K562 (cell line): ENCODE results near the gene SPHK2. TPM values are rescaled to one million over a fixed set of nuclear protein-coding genes. Genes with fewer than 3 reads are reported as not detected.

ENCODE experiments used
- CTBP1 ChIP-seq: fragments of 450-650 bp; IDR thresholded peaks from 2 replicates; pipeline ENCODE4 v1.6.1; 2016; ENCODE audit warnings: borderline replicate concordance
- FOS ChIP-seq: IDR thresholded peaks from 3 replicates; pipeline ENCODE4 v1.6.1; 2011; ENCODE audit not compliant: insufficient read length; ENCODE audit errors: extremely low read depth
- FOXP4 ChIP-seq: sonication (generic); formaldehyde crosslinking; IDR thresholded peaks from 2 replicates; pipeline ENCODE4 v1.8.0; 2022; ENCODE audit warnings: mild to moderate bottlenecking, missing genetic modification reagents, borderline replicate concordance
- HDAC6 ChIP-seq: IDR thresholded peaks from 2 replicates; pipeline ENCODE4 v1.6.1; 2012; ENCODE audit warnings: low read depth, mild to moderate bottlenecking, control low read depth, inconsistent platforms, low read length, moderate library complexity
- JUND ChIP-seq, 2 experiments: IDR thresholded peaks; 2 replicates in 1 of 2; 3 replicates in 1 of 2; pipeline ENCODE4 v1.6.1; 2011; ENCODE audit warnings: borderline replicate concordance in 2 of 2, low read depth in 2 of 2, low read length in 2 of 2, improper control_type of control experiment in 1 of 2, missing biosample characterization in 1 of 2, missing genetic modification characterization in 1 of 2, missing genetic modification reagents in 1 of 2
- MAX ChIP-seq: sonication (generic); formaldehyde crosslinking; IDR thresholded peaks from 2 replicates; pipeline ENCODE4 v1.9.0; 2022; ENCODE audit warnings: mild to moderate bottlenecking, missing genetic modification reagents
- NFYB ChIP-seq: IDR thresholded peaks from 2 replicates; pipeline ENCODE4 v1.6.1; 2011; ENCODE audit warnings: mild to moderate bottlenecking, moderate library complexity; ENCODE audit not compliant: insufficient read length; ENCODE audit errors: extremely low read depth
- PURB ChIP-seq: sonication (generic); formaldehyde crosslinking; IDR thresholded peaks from 2 replicates; pipeline ENCODE4 v1.9.0; 2021; ENCODE audit warnings: low read depth, mild to moderate bottlenecking, missing genetic modification reagents
- SMAD1 ChIP-seq: fragments of 150-350 bp; IDR thresholded peaks from 2 replicates; pipeline ENCODE4 v1.6.1; 2014; ENCODE audit warnings: low read length, low read depth; ENCODE audit not compliant: partially characterized antibody
- SNAPC5 ChIP-seq: fragments of 250-450 bp; sonication (Bioruptor Pico); IDR thresholded peaks from 2 replicates; pipeline ENCODE4 v1.8.0; 2021; ENCODE audit warnings: moderate library complexity, mild to moderate bottlenecking, inconsistent platforms
- TCF7 ChIP-seq: sonication (generic); IDR thresholded peaks from 2 replicates; pipeline ENCODE4 v1.6.1; 2016; ENCODE audit warnings: antibody characterized with exemption, borderline replicate concordance
- TEAD1 ChIP-seq, 2 experiments: fragments of 450-650 bp in 1 of 2; sonication (generic) in 1 of 2; formaldehyde crosslinking; IDR thresholded peaks; 2 replicates each; pipeline versions ENCODE4 v1.4.0 to v1.8.0; 2020 to 2022; ENCODE audit warnings: mild to moderate bottlenecking in 2 of 2, missing genetic modification reagents in 1 of 2
- TRIM24 ChIP-seq, 2 experiments: fragments of 450-650 bp; IDR thresholded peaks; 2 replicates each; pipeline ENCODE4 v1.6.1; 2016
- ZBTB17 ChIP-seq: fragments of 450-650 bp; formaldehyde crosslinking; IDR thresholded peaks from 2 replicates; pipeline ENCODE4 v1.4.0; 2020; ENCODE audit warnings: mild to moderate bottlenecking
- ZBTB43 ChIP-seq: sonication (generic); formaldehyde crosslinking; IDR thresholded peaks from 2 replicates; pipeline ENCODE4 v1.8.0; 2023; ENCODE audit warnings: mild to moderate bottlenecking, missing genetic modification reagents
- ZC3H8 ChIP-seq: fragments of 450-650 bp; IDR thresholded peaks from 2 replicates; pipeline ENCODE4 v1.6.1; 2017
- ZNF232 ChIP-seq: sonication (generic); formaldehyde crosslinking; IDR thresholded peaks from 2 replicates; pipeline ENCODE4 v1.8.0; 2022; ENCODE audit warnings: mild to moderate bottlenecking, missing genetic modification reagents
- ZNF780A ChIP-seq: fragments of 250-450 bp; sonication (Bioruptor Pico); IDR thresholded peaks from 2 replicates; pipeline ENCODE4 v1.5.0; 2021; ENCODE audit warnings: mild to moderate bottlenecking
- polyA plus RNA-seq, 8 experiments: library from polyadenylated mRNA; depleted of rRNA in 4 of 8; stranded (reverse) in 5 of 8; unstranded in 3 of 8; fragments of >200 nt; fragmentation: Nextera tagmentation in 2 of 8; fragmentation: Illumina TruSeq in 1 of 8; extraction: Ambion mirVana in 2 of 8; extraction: Trizol in 1 of 8; gene quantifications; 2 replicates each; pipeline versions ENCODE4 v1.2.1 to v1.2.3, GENCODE V29; 2011 to 2014; ENCODE audit warnings: inconsistent platforms in 1 of 8, missing spikeins in 1 of 8
- total RNA-seq, 7 experiments: library from RNA; depleted of rRNA in 6 of 7; stranded (reverse); fragments of >200 nt in 6 of 7; fragmentation: Illumina TruSeq in 2 of 7; extraction: Trizol in 2 of 7; gene quantifications; 2 replicates each; pipeline versions ENCODE4 v1.2.1 to v1.2.3, GENCODE V29; 2011 to 2021; ENCODE audit warnings: low replicate concordance in 1 of 7
- TF ChIP-seq, protein P1 (sequence below): fragments of 450-650 bp; IDR thresholded peaks from 2 replicates; pipeline ENCODE4 v1.6.1; 2017; ENCODE audit warnings: antibody characterized with exemption, mild to moderate bottlenecking

Gene SPHK2
- total and polyA plus RNA-seq, 9 of the 15 experiments (the other 6 are each of a cell fraction or from before 2014, with no cell fraction given) = 0.10 to 15.2 (median 2.9) TPM

DNA sequence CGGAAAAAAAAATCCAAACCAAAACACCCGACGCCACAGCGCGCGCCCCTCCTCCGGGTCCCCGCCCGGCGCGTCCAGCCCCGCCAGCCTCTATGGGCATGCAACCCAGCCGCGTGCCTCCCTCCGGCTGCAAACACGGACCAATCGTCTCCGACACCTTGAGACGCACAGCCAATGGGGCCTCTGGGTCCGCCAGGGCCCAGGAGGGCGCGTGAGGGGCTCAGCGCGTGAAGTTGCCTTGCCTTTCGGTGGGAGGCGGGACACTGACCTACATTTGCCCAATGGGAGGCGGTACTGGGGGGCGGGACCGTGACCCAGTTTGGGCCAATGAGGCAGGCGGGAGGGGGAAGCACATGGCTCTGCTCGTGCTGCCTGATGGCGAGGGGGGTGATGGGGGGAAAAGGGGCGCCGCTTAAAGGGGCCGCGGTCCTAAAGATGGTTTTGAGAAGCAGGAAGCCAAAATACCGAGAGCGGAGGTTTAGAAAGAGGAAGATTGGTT, 18.2 kb downstream of the SPHK2 start (continued):
- TF ChIP-seq MAX (CRISPR knock-in tag) (peak; percentile 100), ZC3H8 (no peak), TCF7 (no peak), ZBTB17 (CRISPR knock-in tag) (peak; percentile 69), CTBP1 (peak; percentile 56), PURB (CRISPR knock-in tag) (no peak), ZNF232 (CRISPR knock-in tag) (peak; percentile 98), FOXP4 (CRISPR knock-in tag) (peak; percentile 100), HDAC6 (no peak), TRIM24 (IDR thresholded peaks at IDR 0.05) (0 out of 4 replicates have a peak, but pooled peaks of 1 of the 2 experiments have one; percentile 6), NFYB (peak; percentile 87), TEAD1 (CRISPR knock-in tag; IDR thresholded peaks at IDR 0.05) (peak in 1 of 2 experiments; percentile 22; a peak in 1 of 4 replicates), ZNF780A (CRISPR knock-in tag) (no peak), ZBTB43 (CRISPR knock-in tag) (peak; percentile 87; the same call in 1 of the 2 replicates), SMAD1 (peak; percentile 46), JUND (IDR thresholded peaks at IDR 0.05; ENCODE audit: borderline replicate concordance, low read depth, low read length) (peak; percentile 33), JUND (tag; IDR thresholded peaks at IDR 0.05; ENCODE audit: borderline replicate concordance, low read depth, low read length) (no peak), SNAPC5 (CRISPR knock-in tag) (no peak), FOS (peak; percentile 88)
- TF ChIP-seq, protein P1, sequence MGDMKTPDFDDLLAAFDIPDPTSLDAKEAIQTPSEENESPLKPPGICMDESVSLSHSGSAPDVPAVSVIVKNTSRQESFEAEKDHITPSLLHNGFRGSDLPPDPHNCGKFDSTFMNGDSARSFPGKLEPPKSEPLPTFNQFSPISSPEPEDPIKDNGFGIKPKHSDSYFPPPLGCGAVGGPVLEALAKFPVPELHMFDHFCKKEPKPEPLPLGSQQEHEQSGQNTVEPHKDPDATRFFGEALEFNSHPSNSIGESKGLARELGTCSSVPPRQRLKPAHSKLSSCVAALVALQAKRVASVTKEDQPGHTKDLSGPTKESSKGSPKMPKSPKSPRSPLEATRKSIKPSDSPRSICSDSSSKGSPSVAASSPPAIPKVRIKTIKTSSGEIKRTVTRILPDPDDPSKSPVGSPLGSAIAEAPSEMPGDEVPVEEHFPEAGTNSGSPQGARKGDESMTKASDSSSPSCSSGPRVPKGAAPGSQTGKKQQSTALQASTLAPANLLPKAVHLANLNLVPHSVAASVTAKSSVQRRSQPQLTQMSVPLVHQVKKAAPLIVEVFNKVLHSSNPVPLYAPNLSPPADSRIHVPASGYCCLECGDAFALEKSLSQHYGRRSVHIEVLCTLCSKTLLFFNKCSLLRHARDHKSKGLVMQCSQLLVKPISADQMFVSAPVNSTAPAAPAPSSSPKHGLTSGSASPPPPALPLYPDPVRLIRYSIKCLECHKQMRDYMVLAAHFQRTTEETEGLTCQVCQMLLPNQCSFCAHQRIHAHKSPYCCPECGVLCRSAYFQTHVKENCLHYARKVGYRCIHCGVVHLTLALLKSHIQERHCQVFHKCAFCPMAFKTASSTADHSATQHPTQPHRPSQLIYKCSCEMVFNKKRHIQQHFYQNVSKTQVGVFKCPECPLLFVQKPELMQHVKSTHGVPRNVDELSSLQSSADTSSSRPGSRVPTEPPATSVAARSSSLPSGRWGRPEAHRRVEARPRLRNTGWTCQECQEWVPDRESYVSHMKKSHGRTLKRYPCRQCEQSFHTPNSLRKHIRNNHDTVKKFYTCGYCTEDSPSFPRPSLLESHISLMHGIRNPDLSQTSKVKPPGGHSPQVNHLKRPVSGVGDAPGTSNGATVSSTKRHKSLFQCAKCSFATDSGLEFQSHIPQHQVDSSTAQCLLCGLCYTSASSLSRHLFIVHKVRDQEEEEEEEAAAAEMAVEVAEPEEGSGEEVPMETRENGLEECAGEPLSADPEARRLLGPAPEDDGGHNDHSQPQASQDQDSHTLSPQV = peak; percentile 87
